Measurements from ENCODE around the gene KIAA1328.

- TF ChIP-seq CTCF (conservative IDR thresholded peaks at IDR 0.05) (peak; percentile 11; the same call in 1 of the 2 replicates), ZFX (IDR thresholded peaks at IDR 0.05) (no peak)
Observed at GRCh38 chr18:36843784-36844183, 14.9 kb downstream of the KIAA1328 start.

All from C4-2B (cell line).